SU-DHL-6 (cell line): Measurements from ENCODE around the gene MIPEP.
"Not testable (repeated sequence)": the region's sequence is repeated elsewhere in the genome, so short reads cannot be mapped to it uniquely, and the experiment has no call there.

ENCODE experiments used
- H2AFZ ChIP-seq: fragments of 200-600 bp; sonication (generic); 2 replicates; pipeline ENCODE4 v1.6.1; 2014; ENCODE audit warnings: low read depth, mild to moderate bottlenecking, moderate library complexity, mixed read lengths, antibody characterized with exemption, low read length; ENCODE audit not compliant: severe bottlenecking
- H3F3A ChIP-seq: fragments of 200-600 bp; shearing (Covaris generic); 2 replicates; pipeline ENCODE4 v1.6.0; 2016; ENCODE audit warnings: antibody characterized with exemption, mild to moderate bottlenecking; ENCODE audit not compliant: insufficient read depth
- H3K27ac ChIP-seq: fragments of 200-600 bp; sonication (generic); 2 replicates; pipeline ENCODE4 v1.5.1; 2016; ENCODE audit warnings: low read depth, mild to moderate bottlenecking, low read length, moderate library complexity, mixed read lengths
- H3K27me3 ChIP-seq: fragments of 200-600 bp; sonication (generic), shearing (Covaris generic); 2 replicates; pipeline ENCODE4 v1.6.0; 2014; ENCODE audit warnings: mild to moderate bottlenecking, low read length
- H3K36me3 ChIP-seq: fragments of 200-600 bp; sonication (generic); 2 replicates; pipeline ENCODE4 v1.6.1; 2014; ENCODE audit warnings: mild to moderate bottlenecking, low read length, mixed read lengths
- H3K4me2 ChIP-seq: fragments of 300-600, 200-600 bp; shearing (Covaris generic), sonication (generic); 2 replicates; pipeline ENCODE4 v1.6.0; 2014; ENCODE audit warnings: low read length, low read depth, mild to moderate bottlenecking; ENCODE audit not compliant: poor library complexity, severe bottlenecking
- H3K4me3 ChIP-seq: fragments of 200-600 bp; sonication (generic); 2 replicates; pipeline ENCODE4 v1.5.1; 2014; ENCODE audit warnings: antibody characterized with exemption, low read length, mild to moderate bottlenecking, mixed read lengths; ENCODE audit not compliant: insufficient read depth, poor library complexity, severe bottlenecking
- H3K79me2 ChIP-seq: fragments of 200-600 bp; sonication (generic); 2 replicates; pipeline ENCODE4 v1.6.1; 2014; ENCODE audit warnings: mild to moderate bottlenecking, low read length, moderate library complexity; ENCODE audit not compliant: insufficient read depth
- H3K9ac ChIP-seq: fragments of 200-600 bp; sonication (generic); 2 replicates; pipeline ENCODE4 v1.7.0; 2014; ENCODE audit warnings: mild to moderate bottlenecking, low read length
- H3K9me2 ChIP-seq: fragments of 200-600 bp; sonication (generic); replicated peaks from 2 replicates; pipeline ENCODE4 v1.6.1; 2014; ENCODE audit warnings: low read length; ENCODE audit not compliant: insufficient read depth
- H3K9me3 ChIP-seq: fragments of 200-600 bp; sonication (generic); 2 replicates; pipeline ENCODE4 v1.6.1; 2014; ENCODE audit warnings: low read length, mixed read lengths; ENCODE audit not compliant: insufficient read depth
- H4K20me1 ChIP-seq: fragments of 200-600 bp; sonication (generic); 2 replicates; pipeline ENCODE4 v1.6.1; 2014; ENCODE audit warnings: low read depth, mild to moderate bottlenecking, antibody characterized with exemption, low read length, moderate library complexity, mixed read lengths
- EZH2phosphoT487 ChIP-seq: fragments of 200-600 bp; sonication (generic), shearing (Covaris generic); conservative IDR thresholded peaks from 2 replicates; pipeline ENCODE4 v1.6.1; 2018; ENCODE audit warnings: mild to moderate bottlenecking, antibody characterized with exemption, low read length, moderate library complexity, mixed read lengths
- TF ChIP-seq, protein P1 (sequence below): fragments of 200-600 bp; sonication (generic); IDR thresholded peaks from one replicate; pipeline ENCODE4 v1.5.1; 2017; ENCODE audit warnings: antibody characterized with exemption, mild to moderate bottlenecking, low read length, moderate library complexity; ENCODE audit not compliant: insufficient read depth, poor library complexity, severe bottlenecking

MIPEP gene

DNA sequence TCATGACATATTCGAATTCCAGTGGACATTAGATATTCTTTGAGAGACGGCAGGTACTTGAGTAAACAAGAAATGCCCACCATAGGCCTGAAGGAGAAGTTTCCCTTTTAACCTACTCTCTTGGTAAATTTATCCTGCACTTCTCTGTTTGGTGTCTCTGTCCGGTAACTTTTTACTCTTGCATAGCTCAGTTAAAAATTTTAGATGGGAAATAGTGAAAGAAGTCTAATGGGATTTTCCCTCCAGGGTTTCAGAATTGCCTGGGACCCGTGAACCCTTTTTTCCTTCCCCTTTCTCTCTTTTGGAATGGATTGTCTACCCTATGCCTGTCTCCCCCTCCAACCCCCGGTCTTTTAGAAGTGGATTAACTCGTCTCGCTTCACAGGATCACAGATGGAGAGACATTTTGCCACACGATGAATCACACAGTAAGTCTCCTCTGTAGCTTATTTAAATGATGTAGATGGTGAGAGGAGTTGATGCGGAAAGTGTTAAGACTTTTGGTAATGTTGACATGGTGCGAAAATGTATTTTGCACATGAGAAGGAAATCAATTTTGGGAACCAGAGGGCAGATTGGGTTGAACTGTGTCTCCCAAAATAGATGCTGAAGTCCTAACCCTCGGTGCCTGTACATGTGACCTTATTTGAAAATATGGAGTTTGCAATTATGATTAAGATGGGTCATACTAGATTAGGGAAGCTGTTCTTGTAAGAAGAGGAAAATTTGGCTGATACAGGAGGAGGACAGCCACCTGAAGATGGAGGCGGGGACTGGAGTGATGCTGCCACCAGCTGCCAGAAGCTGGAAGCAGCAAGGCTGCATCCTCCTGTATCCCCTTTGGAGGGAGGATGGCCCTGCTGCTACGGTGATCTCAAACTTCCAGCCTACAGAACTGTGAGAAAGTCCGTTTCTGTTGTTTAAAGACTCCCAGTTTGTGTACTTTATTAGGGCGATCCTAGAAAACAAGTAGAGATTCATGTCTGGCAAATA is 711 bp upstream of the MIPEP start:
- TF ChIP-seq, protein P1, sequence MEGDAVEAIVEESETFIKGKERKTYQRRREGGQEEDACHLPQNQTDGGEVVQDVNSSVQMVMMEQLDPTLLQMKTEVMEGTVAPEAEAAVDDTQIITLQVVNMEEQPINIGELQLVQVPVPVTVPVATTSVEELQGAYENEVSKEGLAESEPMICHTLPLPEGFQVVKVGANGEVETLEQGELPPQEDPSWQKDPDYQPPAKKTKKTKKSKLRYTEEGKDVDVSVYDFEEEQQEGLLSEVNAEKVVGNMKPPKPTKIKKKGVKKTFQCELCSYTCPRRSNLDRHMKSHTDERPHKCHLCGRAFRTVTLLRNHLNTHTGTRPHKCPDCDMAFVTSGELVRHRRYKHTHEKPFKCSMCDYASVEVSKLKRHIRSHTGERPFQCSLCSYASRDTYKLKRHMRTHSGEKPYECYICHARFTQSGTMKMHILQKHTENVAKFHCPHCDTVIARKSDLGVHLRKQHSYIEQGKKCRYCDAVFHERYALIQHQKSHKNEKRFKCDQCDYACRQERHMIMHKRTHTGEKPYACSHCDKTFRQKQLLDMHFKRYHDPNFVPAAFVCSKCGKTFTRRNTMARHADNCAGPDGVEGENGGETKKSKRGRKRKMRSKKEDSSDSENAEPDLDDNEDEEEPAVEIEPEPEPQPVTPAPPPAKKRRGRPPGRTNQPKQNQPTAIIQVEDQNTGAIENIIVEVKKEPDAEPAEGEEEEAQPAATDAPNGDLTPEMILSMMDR: no peak
- TF ChIP-seq EZH2phosphoT487: no peak
- Histone ChIP-seq H3F3A (no peaks in the 10 kb centered on the region), H3K9me3 (no peaks in the 10 kb centered on the region), H4K20me1 (no peaks in the 10 kb centered on the region), H3K9me2 (no peaks in the 10 kb centered on the region), H3K4me2 (peak overlapping the region; percentile 61), H3K79me2 (peaks cover 4% of the 10 kb centered on the region), H3K27me3 (no peaks in the 10 kb centered on the region), H3K9ac (peak overlapping the region; percentile 69; the same call in 1 of the 2 replicates), H3K27ac (no peak overlapping the region), H2AFZ (peak overlapping the region; percentile 89), H3K36me3 (no peaks in the 10 kb centered on the region), H3K4me3 (peak overlapping the region; percentile 47)

- H3K79me2 ChIP-seq, H3K4me2 ChIP-seq, H3K9ac ChIP-seq, H3K36me3 ChIP-seq, H3F3A ChIP-seq, H3K9me2 ChIP-seq, H4K20me1 ChIP-seq, H3K9me3 ChIP-seq, H3K27me3 ChIP-seq, H2AFZ ChIP-seq, H3K4me3 ChIP-seq, H3K27ac ChIP-seq: not testable (repeated sequence)
Observed at GRCh38 chr13:23884361-23884760, 4.8 kb downstream of the MIPEP start.

DNA sequence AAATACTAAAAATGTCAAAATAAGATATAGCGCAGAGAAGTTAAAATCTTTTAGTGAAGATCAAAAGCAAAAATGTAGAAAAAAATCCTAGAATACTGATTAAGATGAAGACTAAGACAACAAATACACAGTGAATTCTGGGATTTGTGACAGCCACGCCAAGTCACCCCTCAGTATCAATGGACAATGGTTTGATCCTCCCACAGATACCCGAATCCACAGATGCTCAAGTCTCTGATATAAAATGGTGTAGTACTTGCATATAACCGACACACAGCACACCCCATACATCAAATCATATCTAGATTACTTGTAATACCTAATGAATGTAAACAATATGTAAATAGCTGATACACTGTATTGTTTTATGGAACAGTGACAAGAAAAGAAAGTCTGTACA is 5.9 kb downstream of the MIPEP start:
- peaks cover 4% of the 10 kb centered on the region for H3K79me2 ChIP-seq
- no peaks in the 10 kb centered on the region for H3K36me3 ChIP-seq
- H3K9me2 ChIP-seq: no peaks in the 10 kb centered on the region
- no peaks in the 10 kb centered on the region for H3K9me3 ChIP-seq
- H3K9ac ChIP-seq: no peak overlapping the region
- H3K4me3 ChIP-seq: no peak overlapping the region
- no peak overlapping the region for H2AFZ ChIP-seq
- no peak overlapping the region for H3K27ac ChIP-seq
- no peaks in the 10 kb centered on the region for H3K27me3 ChIP-seq
- no peak overlapping the region for H3K4me2 ChIP-seq
- no peaks in the 10 kb centered on the region for H3F3A ChIP-seq
- no peaks in the 10 kb centered on the region for H4K20me1 ChIP-seq
- TF ChIP-seq EZH2phosphoT487: no peak
- TF ChIP-seq, protein P1: no peak

GRCh38 chr13:23881402-23881800 is 7.8 kb downstream of the MIPEP start:
- not testable (repeated sequence) for H3K9me3 ChIP-seq, H3K27ac ChIP-seq, H4K20me1 ChIP-seq, H3K4me3 ChIP-seq, H3K36me3 ChIP-seq, H3K9ac ChIP-seq, H3F3A ChIP-seq, H3K27me3 ChIP-seq, H3K79me2 ChIP-seq, H3K9me2 ChIP-seq, H3K4me2 ChIP-seq, H2AFZ ChIP-seq

- H3K27ac ChIP-seq, H3K36me3 ChIP-seq, H4K20me1 ChIP-seq: not testable (repeated sequence)
Observed at GRCh38 chr13:23880493-23881401, 8.5 kb downstream of the MIPEP start.

More at GRCh38 chr13:23880493-23881401, 8.5 kb downstream of the MIPEP start:
- H3K9me3 ChIP-seq, H3K79me2 ChIP-seq, H3K9ac ChIP-seq, H3K4me2 ChIP-seq, H3F3A ChIP-seq, H3K9me2 ChIP-seq, H3K4me3 ChIP-seq, H2AFZ ChIP-seq, H3K27me3 ChIP-seq: not testable (repeated sequence)
